GM10266 (cell line): Measurements from ENCODE around the gene IMPA2.

Experiments
- DNase-seq: peaks from one replicate; pipeline ENCODE4 v3.0.0; 2012; ENCODE audit errors: extremely low spot score
- TF ChIP-seq, protein P1 (sequence below): IDR thresholded peaks from 2 replicates; pipeline ENCODE4 v1.5.1; 2012; ENCODE audit warnings: mild to moderate bottlenecking, low read depth; ENCODE audit not compliant: control insufficient read depth, insufficient read depth; ENCODE audit errors: missing control alignments

The IMPA2 gene

DNA sequence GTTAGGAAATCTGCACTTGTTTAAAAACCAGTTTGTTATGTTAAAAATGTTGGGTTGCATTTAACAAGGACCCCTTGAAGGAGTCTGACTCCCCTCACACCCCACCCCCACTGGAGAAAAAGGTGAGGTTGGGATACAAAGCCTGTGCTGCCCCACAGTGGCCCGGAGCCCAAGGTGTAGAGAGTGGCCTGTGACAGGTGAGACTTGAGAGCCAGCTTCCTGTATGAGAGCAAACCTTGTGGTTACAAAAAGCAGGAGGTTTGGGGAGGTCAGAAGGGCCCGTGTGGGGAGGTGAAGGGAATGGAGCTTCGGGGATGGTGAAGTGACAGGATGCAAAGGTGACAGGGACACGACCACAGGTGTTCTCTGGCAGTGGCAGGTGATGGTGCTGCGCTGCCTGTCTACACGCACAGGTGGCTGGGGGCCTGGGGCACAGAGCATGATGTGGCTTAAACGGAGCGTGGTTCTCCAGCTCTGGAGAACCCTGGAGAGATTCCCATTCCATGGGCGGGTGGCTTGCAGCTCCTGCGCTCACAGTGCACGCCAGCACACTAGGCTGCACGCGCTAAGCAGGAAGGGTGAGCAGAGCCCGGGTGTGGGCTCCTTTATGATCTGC lies 29.0 kb downstream of the IMPA2 start:
- TF ChIP-seq, protein P1, sequence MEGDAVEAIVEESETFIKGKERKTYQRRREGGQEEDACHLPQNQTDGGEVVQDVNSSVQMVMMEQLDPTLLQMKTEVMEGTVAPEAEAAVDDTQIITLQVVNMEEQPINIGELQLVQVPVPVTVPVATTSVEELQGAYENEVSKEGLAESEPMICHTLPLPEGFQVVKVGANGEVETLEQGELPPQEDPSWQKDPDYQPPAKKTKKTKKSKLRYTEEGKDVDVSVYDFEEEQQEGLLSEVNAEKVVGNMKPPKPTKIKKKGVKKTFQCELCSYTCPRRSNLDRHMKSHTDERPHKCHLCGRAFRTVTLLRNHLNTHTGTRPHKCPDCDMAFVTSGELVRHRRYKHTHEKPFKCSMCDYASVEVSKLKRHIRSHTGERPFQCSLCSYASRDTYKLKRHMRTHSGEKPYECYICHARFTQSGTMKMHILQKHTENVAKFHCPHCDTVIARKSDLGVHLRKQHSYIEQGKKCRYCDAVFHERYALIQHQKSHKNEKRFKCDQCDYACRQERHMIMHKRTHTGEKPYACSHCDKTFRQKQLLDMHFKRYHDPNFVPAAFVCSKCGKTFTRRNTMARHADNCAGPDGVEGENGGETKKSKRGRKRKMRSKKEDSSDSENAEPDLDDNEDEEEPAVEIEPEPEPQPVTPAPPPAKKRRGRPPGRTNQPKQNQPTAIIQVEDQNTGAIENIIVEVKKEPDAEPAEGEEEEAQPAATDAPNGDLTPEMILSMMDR = no peak
- DNase-seq = no peak

DNA sequence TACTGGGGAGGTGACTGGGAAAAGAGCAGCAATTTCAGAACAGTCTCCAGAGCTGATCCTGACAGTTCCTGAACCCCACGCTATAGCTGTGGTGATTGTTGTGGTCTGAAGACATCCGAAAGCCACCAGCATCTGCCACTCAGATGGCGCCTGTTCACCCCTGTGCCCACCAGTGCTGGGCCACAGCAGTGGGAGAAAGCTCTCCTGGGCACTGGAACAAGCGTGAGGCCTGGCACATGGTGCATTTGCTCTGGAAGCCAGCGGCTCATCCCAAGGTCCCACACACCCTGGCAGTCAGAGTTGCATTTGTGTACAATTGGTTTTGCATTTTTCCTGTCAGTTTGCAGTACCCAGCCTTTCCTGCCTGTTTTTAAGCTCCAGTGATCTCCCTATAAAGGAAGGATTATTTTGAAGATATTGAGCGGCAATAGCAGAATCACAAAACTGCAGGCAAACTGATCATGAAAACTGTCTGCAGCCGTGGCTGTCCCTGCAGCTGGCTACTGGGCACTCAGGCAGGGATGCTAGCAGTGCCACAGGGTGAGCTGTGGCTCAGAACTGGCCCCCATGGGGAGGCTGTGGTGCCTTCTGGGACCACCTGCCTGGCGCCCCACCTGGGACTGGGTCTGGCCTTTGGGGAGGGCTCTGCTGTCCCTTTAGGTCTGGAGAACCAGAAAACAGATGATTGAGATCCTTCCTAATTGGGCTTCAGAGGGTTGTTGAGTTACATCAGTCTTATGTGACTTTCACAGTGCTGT lies 30.1 kb downstream of the IMPA2 start:
- DNase-seq = no peak
- TF ChIP-seq, protein P1 = no peak

DNA sequence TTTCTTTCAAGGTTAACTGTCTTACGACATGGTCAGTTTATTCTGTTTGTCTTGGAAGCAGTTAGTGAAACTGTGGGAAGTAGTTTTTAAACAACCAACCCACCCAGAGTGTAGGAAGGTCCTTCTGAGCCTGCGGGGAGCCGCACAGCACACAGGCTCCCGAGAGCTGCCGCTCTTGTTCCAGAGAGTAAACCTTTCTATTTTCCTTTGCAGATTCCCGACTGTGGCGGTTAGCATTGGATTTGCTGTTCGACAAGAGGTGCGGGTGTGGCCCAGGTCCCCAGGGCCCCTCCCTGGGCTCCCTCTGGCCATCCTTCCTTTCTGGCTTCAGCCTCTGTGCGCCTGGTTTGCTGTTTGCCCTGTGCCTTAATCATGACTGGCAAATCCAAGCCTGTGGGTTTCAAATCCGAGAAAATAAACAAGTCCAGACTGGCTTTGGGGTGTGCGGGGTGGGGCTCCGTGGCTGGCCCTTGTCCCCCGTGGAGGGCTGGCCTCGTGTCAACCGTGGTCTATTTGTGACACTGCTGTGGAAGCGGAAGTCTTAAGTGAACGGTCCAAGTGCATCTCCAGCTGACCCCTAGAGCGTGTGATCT lies 30.7 kb downstream of the IMPA2 start:
- TF ChIP-seq, protein P1 = no peak
- DNase-seq = no peak

DNA sequence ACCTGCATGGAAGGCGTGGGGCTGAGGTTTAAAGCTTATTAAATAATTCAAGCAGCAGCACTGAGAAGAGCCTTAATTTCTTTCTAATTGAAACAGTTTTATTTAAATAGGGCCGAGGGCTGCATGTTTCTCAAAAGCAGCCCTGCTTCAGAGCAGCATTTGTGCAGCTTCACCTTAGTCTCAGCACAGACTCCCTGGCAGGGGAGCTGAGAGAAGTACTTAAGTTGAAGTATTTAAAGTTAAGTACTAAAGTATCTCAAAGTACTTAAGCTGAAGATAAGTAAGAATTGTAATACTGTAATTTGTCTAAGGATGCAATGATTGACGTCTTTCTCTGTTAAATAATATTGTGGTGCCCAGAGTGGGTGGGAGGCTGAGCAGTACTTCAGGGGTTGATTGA lies 31.4 kb downstream of the IMPA2 start:
- DNase-seq = no peak
- TF ChIP-seq, protein P1 = no peak

DNA sequence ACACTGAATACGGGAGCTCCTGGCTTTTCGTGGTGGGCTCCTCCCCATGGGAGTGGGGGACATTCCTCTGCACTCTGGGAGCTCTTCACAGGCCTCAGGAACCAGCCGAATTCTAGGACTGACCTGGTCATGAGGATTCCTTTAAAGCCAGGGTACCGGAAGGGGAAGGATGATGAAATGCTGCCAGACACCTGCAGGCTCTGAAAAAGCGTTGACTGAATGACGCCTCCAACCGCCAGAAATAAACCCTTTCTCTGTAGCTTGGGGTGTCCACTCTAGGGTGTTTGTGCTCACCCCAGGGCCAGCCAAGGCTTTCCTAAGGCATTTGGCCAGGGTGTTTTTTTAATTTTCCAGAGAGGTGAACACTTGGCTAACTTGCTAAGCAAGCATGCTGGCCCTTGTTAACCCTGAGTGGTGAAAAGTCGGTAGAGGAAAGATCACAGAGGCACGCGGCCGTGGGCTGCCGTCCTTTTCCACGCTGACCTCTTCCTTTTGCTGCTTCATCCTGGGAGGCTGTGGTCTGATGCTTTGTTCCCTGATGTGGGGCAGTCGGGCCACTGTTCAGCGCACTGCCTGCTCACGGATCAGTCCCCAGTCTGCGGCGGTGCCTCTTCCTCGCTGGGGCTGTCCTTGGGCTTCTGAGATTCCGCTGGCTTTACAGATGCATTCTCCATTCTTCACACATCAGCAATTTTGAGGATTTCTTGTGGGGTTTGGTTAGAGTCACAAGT lies 32.0 kb downstream of the IMPA2 start:
- DNase-seq = no peak
- TF ChIP-seq, protein P1 = no peak

DNA sequence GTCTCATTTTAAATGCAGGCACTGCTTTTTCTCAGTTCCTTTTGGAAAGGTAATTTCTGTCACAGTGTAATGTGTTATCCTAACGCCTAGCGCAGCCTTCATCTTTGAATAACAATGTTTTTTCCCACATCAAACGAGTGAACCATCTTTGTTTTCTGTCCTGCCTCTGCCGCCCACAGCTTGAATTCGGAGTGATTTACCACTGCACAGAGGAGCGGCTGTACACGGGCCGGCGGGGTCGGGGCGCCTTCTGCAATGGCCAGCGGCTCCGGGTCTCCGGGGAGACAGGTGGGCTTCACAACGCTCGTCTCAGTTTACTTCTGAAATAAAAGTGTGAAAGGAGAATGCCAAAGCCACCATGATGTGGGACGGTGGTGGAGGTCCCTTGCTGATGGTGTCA lies 32.8 kb downstream of the IMPA2 start:
- TF ChIP-seq, protein P1 = no peak
- DNase-seq = no peak
